Caco-2 (cell line): ENCODE data around the gene TTC7B. TPM values are rescaled to one million over a fixed set of nuclear protein-coding genes. Genes with fewer than 3 reads are reported as not detected.

Source experiments
- BruUV-seq: library from RNA; stranded (reverse); fragments of 400-500 nt; replicated peaks from 2 replicates; lab custom pipeline; 2021; lab: Mats Ljungman, UMichigan
- CTCF ChIA-PET: fragments of 300-600 bp; sonication (Branson Sonifier 250); formaldehyde crosslinking; loops from one replicate; lab custom pipeline; 2022; ENCODE audit warnings: antibody characterized with exemption; lab: Charles Lee
- POLR2A ChIA-PET: fragments of 300-600 bp; sonication (Branson Sonifier 250); formaldehyde crosslinking; loops from one replicate; lab custom pipeline; 2022; ENCODE audit warnings: antibody characterized with exemption; lab: Charles Lee
- DNase-seq, 2 experiments: peaks; one replicate each; pipeline versions ENCODE4 v3.0.0 to v3.0.0-alpha.2; 2020 to 2022
- H3K27me3 ChIP-seq: replicated peaks from 2 replicates; pipeline ENCODE4 v1.6.0; 2011; ENCODE audit warnings: low read length; ENCODE audit not compliant: control insufficient read depth, insufficient read depth
- H3K36me3 ChIP-seq: 2 replicates; pipeline ENCODE4 v1.5.1; 2011; ENCODE audit warnings: low read length; ENCODE audit not compliant: control insufficient read depth, insufficient read depth
- H3K4me1 ChIP-seq: fragments of 250-450 bp; sonication (Bioruptor Pico); 2 replicates; pipeline ENCODE4 v1.5.1; 2020; ENCODE audit warnings: mild to moderate bottlenecking
- H3K4me3 ChIP-seq: 2 replicates; pipeline ENCODE4 v1.5.1; 2011; ENCODE audit warnings: low read depth, mild to moderate bottlenecking, control low read depth, low read length
- H3K9me3 ChIP-seq: fragments of 250-450 bp; sonication (Bioruptor Pico); 2 replicates; pipeline ENCODE4 v1.5.1; 2020; ENCODE audit warnings: mild to moderate bottlenecking, moderate library complexity
- H3K27ac Mint-ChIP-seq: one replicate; pipeline ENCODE4 v1.8.0; 2022; ENCODE audit warnings: mixed read lengths; ENCODE audit not compliant: unreplicated experiment
- H3K27me3 Mint-ChIP-seq: one replicate; pipeline ENCODE4 v1.8.0; 2022; ENCODE audit warnings: mixed read lengths; ENCODE audit not compliant: insufficient read depth, unreplicated experiment
- H3K36me3 Mint-ChIP-seq: one replicate; pipeline ENCODE4 v1.8.0; 2022; ENCODE audit warnings: mild to moderate bottlenecking, mixed read lengths; ENCODE audit not compliant: insufficient read depth, unreplicated experiment
- H3K4me1 Mint-ChIP-seq: one replicate; pipeline ENCODE4 v1.8.0; 2022; ENCODE audit warnings: low read depth, mixed read lengths; ENCODE audit not compliant: unreplicated experiment
- H3K4me3 Mint-ChIP-seq: one replicate; pipeline ENCODE4 v1.8.0; 2022; ENCODE audit warnings: mild to moderate bottlenecking, moderate library complexity, mixed read lengths; ENCODE audit not compliant: unreplicated experiment
- H3K9me3 Mint-ChIP-seq: one replicate; pipeline ENCODE4 v1.8.0; 2022; ENCODE audit warnings: mixed read lengths; ENCODE audit not compliant: unreplicated experiment
- intact Hi-C: fragments of 100-400 bp; cut with micrococcal nuclease; formaldehyde crosslinking; loops from one replicate; pipeline ENCODE4 v1.10.0; 2022; ENCODE audit not compliant: unreplicated experiment
- total RNA-seq: library from RNA; stranded (reverse); gene quantifications from 2 replicates; pipeline ENCODE4 v1.2.3, GENCODE V29; 2022
- TF ChIP-seq, protein P1 (sequence below), 2 experiments: fragments of 200-600 bp in 1 of 2; IDR thresholded peaks; 1 replicate in 1 of 2; 2 replicates in 1 of 2; pipeline versions ENCODE4 v1.5.1 to v1.8.0; 2011 to 2022; ENCODE audit warnings: antibody characterized with exemption in 1 of 2, control low read depth in 1 of 2, inconsistent platforms in 1 of 2, low read depth in 1 of 2, low read length in 1 of 2, mild to moderate bottlenecking in 1 of 2, moderate library complexity in 1 of 2; ENCODE audit not compliant: insufficient read depth in 1 of 2, severe bottlenecking in 1 of 2, unreplicated experiment in 1 of 2

Gene TTC7B
- total RNA-seq, 1 experiment from 2014 or later: 28.5 TPM

DNA sequence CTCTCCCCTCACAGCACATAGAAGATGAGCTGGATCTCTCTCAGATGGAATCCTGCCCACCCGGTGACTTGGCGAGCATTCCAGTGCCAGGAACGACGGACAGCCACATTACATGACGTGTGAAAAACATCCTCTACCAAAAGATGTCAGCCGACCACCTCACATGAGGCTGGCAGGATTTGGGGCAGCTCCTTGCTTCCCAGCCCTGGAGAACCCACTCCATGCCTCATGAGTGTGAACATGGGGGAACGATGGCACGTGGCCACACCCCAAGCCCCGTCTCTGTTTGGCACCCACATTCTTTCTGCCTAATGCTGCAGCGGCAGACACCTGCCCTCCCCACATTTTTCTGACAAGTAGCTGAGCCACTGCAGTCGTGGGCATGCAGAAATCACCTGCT lies 216.9 kb downstream of the TTC7B start:
- H3K4me3 ChIP-seq: no peak overlapping the region
- Mint-ChIP-seq H3K36me3 (no peaks in the 10 kb centered on the region), H3K27ac (peak overlapping the region; percentile 48), H3K4me3 (no peak overlapping the region), H3K4me1 (no peaks in the 10 kb centered on the region), H3K27me3 (no peaks in the 10 kb centered on the region), H3K9me3 (no peaks in the 10 kb centered on the region)
- BruUV-seq: no TSS peak
- CTCF ChIA-PET: interaction anchor here (0.5 to 2.2 kb wide), 6 partner anchors 86 to 297 kb away, joined by 3 to 13 read pairs (median 4); no protein-coding TSS in a partner anchor
- intact Hi-C loops: loop anchor here (10.0 kb wide), 1 partner anchor 295 kb away; no protein-coding TSS in a partner anchor
- no peaks in the 10 kb centered on the region for H3K36me3 ChIP-seq
- H3K9me3 ChIP-seq: no peaks in the 10 kb centered on the region
- no peaks in the 10 kb centered on the region for H3K4me1 ChIP-seq
- no peak for DNase-seq
- no peaks in the 10 kb centered on the region for H3K27me3 ChIP-seq
- POLR2A ChIA-PET: interaction anchor here (0.6 kb wide), 1 partner anchor 202 kb away, joined by 4 read pairs; no protein-coding TSS in a partner anchor
- TF ChIP-seq, protein P1, sequence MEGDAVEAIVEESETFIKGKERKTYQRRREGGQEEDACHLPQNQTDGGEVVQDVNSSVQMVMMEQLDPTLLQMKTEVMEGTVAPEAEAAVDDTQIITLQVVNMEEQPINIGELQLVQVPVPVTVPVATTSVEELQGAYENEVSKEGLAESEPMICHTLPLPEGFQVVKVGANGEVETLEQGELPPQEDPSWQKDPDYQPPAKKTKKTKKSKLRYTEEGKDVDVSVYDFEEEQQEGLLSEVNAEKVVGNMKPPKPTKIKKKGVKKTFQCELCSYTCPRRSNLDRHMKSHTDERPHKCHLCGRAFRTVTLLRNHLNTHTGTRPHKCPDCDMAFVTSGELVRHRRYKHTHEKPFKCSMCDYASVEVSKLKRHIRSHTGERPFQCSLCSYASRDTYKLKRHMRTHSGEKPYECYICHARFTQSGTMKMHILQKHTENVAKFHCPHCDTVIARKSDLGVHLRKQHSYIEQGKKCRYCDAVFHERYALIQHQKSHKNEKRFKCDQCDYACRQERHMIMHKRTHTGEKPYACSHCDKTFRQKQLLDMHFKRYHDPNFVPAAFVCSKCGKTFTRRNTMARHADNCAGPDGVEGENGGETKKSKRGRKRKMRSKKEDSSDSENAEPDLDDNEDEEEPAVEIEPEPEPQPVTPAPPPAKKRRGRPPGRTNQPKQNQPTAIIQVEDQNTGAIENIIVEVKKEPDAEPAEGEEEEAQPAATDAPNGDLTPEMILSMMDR (IDR thresholded peaks at IDR 0.05; ENCODE audit: insufficient read depth in 1 of 2, low read depth in 1 of 2, low read length in 1 of 2, severe bottlenecking in 1 of 2, unreplicated experiment in 1 of 2): no peak

DNA sequence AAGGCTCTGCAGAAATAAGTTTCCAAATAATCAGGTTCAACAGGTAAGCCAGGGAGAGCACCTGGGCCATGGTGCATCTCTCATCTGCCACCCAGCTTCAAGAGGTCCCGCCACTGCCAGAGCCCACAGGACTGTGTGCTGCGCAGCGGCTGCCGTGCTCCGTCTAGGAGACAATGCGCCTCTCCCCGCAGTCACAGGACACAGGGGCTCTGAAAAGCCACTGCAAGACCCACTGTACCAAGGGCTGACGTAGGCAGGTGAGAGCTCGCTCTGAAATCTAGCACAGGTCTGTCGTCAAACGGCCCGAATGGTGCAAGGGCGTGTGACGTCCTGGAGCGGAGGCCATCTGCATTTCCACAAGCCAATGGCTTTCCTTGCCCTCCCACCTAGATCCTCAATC lies 218.3 kb downstream of the TTC7B start:
- POLR2A ChIA-PET: no interaction called here

DNA sequence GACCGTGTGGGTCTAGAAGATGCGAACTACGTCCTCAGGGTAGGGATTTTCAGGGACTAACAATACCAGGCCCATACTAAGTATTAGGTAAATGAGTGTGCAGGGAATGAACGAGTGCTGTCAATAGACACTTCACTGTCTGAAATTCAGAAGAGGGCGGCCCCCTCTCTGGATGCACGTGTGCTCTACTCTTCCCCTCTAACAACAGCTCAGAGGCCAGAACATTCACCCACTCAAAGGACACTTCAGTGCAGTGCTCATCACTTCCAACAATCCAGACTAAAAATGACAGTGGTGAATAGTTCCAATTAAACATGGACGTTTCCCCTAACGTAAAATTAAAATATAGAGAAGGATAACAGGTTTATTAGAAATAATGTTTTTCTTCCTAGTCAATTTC lies 219.5 kb downstream of the TTC7B start:
- Mint-ChIP-seq H3K36me3 (no peaks in the 10 kb centered on the region), H3K4me3 (no peak overlapping the region), H3K27me3 (no peaks in the 10 kb centered on the region), H3K4me1 (no peaks in the 10 kb centered on the region), H3K9me3 (no peaks in the 10 kb centered on the region), H3K27ac (no peak overlapping the region)
- no peak for DNase-seq
- TF ChIP-seq, protein P1 (IDR thresholded peaks at IDR 0.05; ENCODE audit: insufficient read depth in 1 of 2, low read depth in 1 of 2, low read length in 1 of 2, severe bottlenecking in 1 of 2, unreplicated experiment in 1 of 2): no peak
- POLR2A ChIA-PET: no interaction called here
- Histone ChIP-seq H3K9me3 (no peaks in the 10 kb centered on the region), H3K27me3 (no peaks in the 10 kb centered on the region), H3K4me1 (no peaks in the 10 kb centered on the region), H3K4me3 (no peak overlapping the region), H3K36me3 (no peaks in the 10 kb centered on the region)
- intact Hi-C loops: loop anchor here (10.0 kb wide), 1 partner anchor 292 kb away; no protein-coding TSS in a partner anchor
- CTCF ChIA-PET: no interaction called here
- no TSS peak for BruUV-seq

More for the DNA sequence above, 218.3 kb downstream of the TTC7B start:
- Histone ChIP-seq H3K27me3 (no peaks in the 10 kb centered on the region), H3K4me1 (no peaks in the 10 kb centered on the region), H3K4me3 (no peak overlapping the region), H3K9me3 (no peaks in the 10 kb centered on the region), H3K36me3 (no peaks in the 10 kb centered on the region)
- Mint-ChIP-seq H3K36me3 (no peaks in the 10 kb centered on the region), H3K9me3 (no peaks in the 10 kb centered on the region), H3K4me3 (no peak overlapping the region), H3K27ac (no peak overlapping the region), H3K4me1 (no peaks in the 10 kb centered on the region), H3K27me3 (no peaks in the 10 kb centered on the region)
- BruUV-seq: no TSS peak
- TF ChIP-seq, protein P1 (IDR thresholded peaks at IDR 0.05; ENCODE audit: insufficient read depth in 1 of 2, low read depth in 1 of 2, low read length in 1 of 2, severe bottlenecking in 1 of 2, unreplicated experiment in 1 of 2): no peak
- DNase-seq: no peak
- intact Hi-C loops: loop anchor here (10.0 kb wide), 1 partner anchor 293 kb away; no protein-coding TSS in a partner anchor
- CTCF ChIA-PET: no interaction called here
